ENCODE measurements around the gene SYTL3.

DNA sequence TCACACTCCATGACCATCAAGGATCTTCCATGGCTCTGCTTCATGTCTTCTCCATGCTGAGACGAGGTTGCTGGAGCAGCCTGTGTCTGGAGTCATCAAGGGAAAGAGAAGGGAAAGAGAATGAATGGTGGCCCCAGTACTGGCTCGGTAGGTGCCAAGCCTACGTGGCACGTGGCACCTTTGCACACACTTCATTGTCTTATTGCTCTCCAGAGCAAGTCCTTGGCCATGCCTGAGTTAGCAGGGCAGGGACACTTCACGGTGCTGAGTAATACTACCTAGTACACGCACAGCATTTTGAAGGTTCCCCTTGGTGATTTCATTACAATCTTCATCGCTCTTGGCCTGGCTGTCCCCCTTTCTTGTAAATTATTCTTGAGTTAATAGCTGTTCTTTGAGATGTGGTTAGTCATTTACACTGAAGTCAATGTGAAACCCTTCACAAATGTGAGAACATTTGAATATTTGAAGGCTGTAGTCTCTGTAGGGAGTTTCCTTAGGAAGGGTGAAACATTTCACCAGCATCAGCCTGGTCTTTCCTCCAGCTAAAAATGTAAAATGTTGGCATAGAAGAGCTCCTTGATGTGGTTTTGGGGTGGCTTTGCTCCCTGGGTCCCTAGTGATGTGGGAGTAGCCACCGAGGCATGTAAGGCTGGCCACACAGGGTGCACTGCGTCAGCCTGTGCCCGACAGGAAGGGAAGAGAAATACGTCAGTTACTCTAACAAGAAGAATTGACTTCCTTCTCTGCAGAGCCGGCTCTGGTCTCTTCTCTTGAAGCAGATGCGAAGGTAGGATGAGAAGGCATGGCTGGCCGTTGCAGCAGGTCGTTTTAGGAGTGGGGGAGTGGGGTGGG lies at the start of gene SYTL3:
- no peak for TF ChIP-seq CTCF (conservative IDR thresholded peaks at IDR 0.05; ENCODE audit: low read depth in 2 of 2)
- TF ChIP-seq REST (IDR thresholded peaks at IDR 0.05; ENCODE audit: unreplicated experiment) = no peak
- no peak for TF ChIP-seq EZH2 (IDR thresholded peaks at IDR 0.05; ENCODE audit: low read depth, unreplicated experiment)
- no peak for TF ChIP-seq EZH2phosphoT487 (IDR thresholded peaks at IDR 0.05; ENCODE audit: unreplicated experiment)
- TF ChIP-seq JUNB (IDR thresholded peaks at IDR 0.05; ENCODE audit: unreplicated experiment) = no peak
- TF ChIP-seq POLR2AphosphoS5 (IDR thresholded peaks at IDR 0.05; ENCODE audit: low read depth) = no peak
- no peak for TF ChIP-seq ZNF462 (CRISPR knock-in tag; IDR thresholded peaks at IDR 0.05)
- TF ChIP-seq STAT1 (IDR thresholded peaks at IDR 0.05; ENCODE audit: unreplicated experiment) = no peak
- no peak for TF ChIP-seq NANOG (IDR thresholded peaks at IDR 0.05; ENCODE audit: borderline replicate concordance)
